IMR-90 (cell line): ENCODE measurements around the gene DCAF6. TPM values are rescaled to one million over a fixed set of nuclear protein-coding genes. Genes with fewer than 3 reads are reported as not detected.

Experiments
- polyA plus RNA-seq, 3 experiments: library from polyadenylated mRNA; depleted of rRNA; stranded (reverse); fragments of >200 nt; gene quantifications; 2 replicates each; pipeline ENCODE4 v1.2.3, GENCODE V29; 2012; ENCODE audit warnings: low replicate concordance in 1 of 3
- total RNA-seq: library from RNA; depleted of rRNA; stranded (reverse); fragments of >200 nt; gene quantifications from 2 replicates; pipeline ENCODE4 v1.2.3, GENCODE V29; 2012
- TF ChIP-seq, protein P1 (sequence below): fragments of 150-350 bp; IDR thresholded peaks from 2 replicates; pipeline ENCODE4 v1.6.1; 2017; ENCODE audit warnings: mild to moderate bottlenecking, antibody characterized with exemption, low read length, low read depth

Gene DCAF6
- total and polyA plus RNA-seq, 2 of the 4 experiments (the other 2 are of a cell fraction): 60.4 to 88.7 TPM

DNA sequence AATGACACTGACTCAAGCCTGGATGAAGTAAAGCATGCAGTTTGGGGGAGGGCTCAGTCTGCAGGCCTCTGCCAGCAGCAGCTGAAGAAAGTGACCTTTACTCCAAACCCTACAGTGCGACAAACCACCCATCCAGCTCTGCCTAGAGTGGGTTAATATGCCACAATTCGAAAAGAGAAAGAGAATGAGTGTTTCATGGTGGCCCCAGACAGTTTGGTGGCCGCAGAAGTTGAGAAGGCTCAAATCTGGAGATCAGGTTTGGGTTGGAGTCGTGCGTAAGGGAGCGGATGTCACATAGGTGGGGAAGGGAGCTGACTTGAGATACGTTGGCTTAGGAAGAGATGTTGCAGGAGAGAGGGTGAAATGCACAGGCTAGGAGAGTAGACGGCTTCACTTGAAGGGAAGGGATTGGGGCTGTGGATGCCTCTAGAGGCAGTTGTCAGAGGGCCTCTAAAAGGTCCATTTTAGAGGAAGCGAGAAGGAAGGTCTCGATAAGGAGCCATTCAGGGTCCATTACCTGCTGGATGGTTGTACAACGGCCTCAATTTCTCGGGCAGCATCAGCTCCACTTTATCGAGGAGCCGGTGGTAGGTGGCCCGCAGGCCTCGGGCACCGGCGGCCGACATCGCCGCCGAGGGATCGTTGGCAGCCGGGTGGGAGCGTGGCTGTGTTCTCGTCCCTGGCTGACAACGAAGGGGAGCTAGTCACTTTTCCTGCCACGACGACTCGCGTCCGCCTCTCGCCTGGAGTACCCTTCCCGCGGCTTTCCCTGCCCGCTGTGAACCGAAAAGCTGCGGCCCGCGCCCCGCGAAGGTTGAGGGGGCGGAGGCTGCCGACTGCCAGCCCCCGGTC lies 1.0 kb upstream of the DCAF6 start (continued):
- TF ChIP-seq, protein P1, sequence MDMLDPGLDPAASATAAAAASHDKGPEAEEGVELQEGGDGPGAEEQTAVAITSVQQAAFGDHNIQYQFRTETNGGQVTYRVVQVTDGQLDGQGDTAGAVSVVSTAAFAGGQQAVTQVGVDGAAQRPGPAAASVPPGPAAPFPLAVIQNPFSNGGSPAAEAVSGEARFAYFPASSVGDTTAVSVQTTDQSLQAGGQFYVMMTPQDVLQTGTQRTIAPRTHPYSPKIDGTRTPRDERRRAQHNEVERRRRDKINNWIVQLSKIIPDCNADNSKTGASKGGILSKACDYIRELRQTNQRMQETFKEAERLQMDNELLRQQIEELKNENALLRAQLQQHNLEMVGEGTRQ: no peak
